Left renal cortex interstitium (tissue), 4 donors: ENCODE measurements around the gene DOK5. TPM values are rescaled to one million over a fixed set of nuclear protein-coding genes. Genes with fewer than 3 reads are reported as not detected.
"Not testable (repeated sequence)": the region's sequence is repeated elsewhere in the genome, so short reads cannot be mapped to it uniquely, and the experiment has no call there.

Experiments used
- DNase-seq, 4 donors: peaks; one replicate each; pipeline ENCODE4 v3.0.0-alpha.2; 2013; ENCODE audit warnings: low read depth in 4 of 4, low spot score in 2 of 4, missing footprints in 1 of 4
- polyA plus RNA-seq, 4 donors: library from polyadenylated mRNA; unstranded; fragments of 120-200 nt; gene quantifications; one replicate each; pipeline ENCODE4 v1.2.1, GENCODE V29; 2013; ENCODE audit not compliant: insufficient read length in 4 of 4

DOK5 gene
- polyA plus RNA-seq, 4 donors: 8.4 to 12.1 (median 8.6) TPM

DNA sequence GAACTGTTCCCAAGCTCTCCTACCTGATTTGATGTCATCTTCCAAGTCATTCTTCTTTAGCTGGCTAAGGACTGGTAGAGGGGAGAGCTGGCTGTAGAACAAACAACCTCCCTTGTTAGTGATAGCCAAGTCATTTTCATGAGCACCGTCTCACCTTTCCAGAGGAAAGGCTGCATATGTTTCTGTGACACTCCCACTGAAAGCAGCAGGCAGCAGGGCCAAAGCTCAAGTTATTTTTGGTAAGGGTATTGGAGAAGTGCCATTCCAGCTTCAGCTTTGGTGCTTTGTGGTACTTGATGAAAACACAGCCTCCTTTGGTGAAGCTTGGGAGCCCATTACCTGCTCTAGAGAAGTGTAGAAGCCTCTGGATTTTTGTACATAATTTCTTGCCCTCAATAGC, 5.4 kb upstream of the DOK5 start:
- no peak for DNase-seq

GRCh38 chr20:54470697-54471096, 4.7 kb upstream of the DOK5 start:
- DNase-seq: no peak

GRCh38 chr20:54472607-54473006, 2.8 kb upstream of the DOK5 start:
- DNase-seq: no peak

- no peak for DNase-seq
Measured at GRCh38 chr20:54473340-54473739, 2.1 kb upstream of the DOK5 start.

DNA sequence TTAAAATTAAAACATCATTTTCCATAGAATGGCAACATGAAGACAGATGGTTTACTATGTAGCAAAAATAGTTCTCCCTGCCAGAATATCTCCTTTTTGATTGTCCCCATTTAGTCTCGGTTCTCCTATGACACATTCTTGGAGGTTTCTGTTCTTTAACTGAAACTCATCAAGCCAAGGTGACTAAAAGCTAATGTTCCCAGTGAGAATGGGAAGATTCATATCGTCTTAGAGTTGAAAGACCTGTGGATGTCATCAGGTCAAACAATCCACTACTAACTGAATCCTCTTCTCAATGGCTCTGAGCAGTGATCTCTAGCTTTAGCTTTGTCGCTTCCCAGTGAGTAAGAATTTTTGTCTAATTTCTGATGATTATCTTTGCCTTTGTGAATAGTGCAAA, 1.3 kb upstream of the DOK5 start:
- DNase-seq: no peak

DNA sequence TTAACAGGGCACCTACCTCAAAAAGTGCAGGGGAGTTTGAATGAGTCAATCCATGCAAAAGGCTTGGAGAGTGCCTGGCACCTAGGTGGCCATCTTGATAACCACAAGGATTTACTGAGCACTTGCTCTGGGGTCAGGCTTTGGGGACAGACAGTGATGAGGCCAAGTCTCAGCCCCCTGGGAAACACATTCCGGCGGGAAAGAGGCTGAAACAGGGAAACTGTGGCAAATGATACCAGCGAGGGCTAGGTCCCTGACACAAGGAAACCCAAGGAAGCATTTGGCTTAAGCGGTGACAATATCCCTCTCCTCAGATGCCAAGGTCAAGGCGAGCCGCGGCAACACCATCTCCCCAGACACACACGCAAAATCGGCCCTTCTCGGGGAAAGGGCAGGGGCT, 527 bp upstream of the DOK5 start:
- peak in 2 of 4 donors; percentile 15 to 18 for DNase-seq

- DNase-seq: peak in 3 of 4 donors; percentile 14 to 25 (median 19)
Measured at GRCh38 chr20:54476169-54477009, 996 bp downstream of the DOK5 start.

DNA sequence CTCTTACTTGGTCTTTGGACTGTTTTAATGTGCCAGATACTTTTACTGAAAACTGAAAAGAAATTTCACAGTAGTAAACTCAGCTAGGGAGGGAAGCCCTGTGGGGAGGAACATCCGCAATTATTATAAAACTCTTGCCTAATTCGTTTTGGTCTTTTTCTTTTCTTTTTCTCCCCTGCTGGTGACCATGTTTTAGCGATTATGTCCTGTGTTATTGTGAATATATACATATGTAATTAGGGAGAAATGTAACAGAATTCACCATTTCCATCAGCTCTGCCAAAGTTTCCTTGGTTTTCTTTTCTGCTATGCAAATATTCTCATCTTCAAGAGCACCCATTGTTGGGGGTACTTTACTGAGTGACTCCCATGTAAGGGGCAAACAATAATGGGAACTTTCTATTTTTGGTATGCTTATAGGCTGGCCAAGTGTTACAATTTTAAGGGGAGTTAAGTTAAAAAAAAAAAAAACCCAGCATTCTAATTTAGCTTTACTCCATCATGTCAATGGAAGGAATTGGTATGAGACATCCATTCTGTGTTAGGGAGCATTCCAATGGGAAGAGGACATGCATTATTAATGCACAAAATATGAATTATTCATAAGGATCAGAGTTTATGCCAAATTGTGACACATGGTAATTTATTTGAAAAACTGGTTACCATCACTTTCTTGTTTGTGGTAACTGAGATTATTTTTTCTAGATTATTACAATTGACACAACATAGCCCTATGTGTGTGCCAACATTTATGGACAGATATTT, 2.0 kb downstream of the DOK5 start:
- no peak for DNase-seq

DNA sequence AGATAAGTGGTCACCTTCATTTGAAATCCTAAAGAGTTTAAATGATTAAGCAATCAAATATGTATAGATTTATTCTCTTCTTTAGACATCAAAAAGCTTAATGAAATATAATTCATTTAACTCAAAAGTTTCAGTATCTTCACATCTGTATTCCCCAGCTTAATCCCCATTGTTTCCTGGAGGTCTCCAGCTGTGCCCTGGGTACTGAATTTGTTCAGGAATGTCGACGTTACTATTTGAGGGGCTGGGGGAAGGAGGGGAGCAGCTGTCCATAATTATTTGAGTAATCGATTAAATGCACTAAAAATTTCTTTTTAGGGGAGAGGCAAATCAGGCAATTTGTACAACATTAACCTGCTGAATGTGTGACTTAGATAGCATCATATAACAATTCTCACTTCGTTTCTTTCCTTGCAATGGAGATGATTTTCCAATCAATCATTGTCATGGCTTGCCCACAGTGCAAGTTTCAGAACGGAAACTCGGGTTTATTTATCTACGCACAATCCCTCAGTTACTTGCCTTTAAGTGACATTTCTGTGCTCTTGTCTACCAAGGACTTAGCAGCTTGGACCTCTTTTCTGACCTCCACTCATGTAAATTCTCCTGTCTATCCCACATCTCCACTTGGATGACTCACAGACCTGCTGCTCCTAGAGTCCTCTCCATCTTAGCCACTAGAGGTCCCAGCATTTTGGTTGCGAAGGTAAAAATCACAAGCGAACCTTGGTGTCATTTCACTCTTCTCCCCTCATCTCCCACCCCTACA, 3.9 kb downstream of the DOK5 start:
- no peak for DNase-seq

- not testable (repeated sequence) for DNase-seq
Measured at GRCh38 chr20:54479937-54480336, 4.5 kb downstream of the DOK5 start.

GRCh38 chr20:54481442-54481841, 6.0 kb downstream of the DOK5 start:
- no peak for DNase-seq

GRCh38 chr20:54485631-54486030, 10.2 kb downstream of the DOK5 start:
- no peak for DNase-seq

- no peak for DNase-seq
Measured at GRCh38 chr20:54486585-54486984, 11.2 kb downstream of the DOK5 start.

DNA sequence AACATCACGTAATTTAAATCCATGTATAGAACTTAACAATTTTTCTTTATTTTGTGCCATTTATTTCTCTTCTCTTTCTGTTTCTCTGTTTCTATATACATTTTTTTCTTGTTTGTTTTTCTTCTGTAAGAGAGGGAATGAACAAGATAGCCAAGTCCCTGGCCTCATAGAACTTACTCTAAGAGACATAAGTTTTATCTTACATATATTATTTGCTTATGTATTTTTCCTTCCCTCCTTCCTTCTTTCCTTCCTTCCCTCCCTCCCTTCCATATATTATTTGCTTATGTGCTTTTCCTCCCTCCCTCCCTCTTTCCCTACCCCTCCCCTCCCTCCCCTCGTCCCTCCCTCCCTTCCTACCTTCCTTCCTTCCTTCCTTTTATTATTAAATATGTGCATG, 13.0 kb downstream of the DOK5 start:
- DNase-seq: no peak

- no peak for DNase-seq
Measured at GRCh38 chr20:54491506-54491905, 16.1 kb downstream of the DOK5 start.

GRCh38 chr20:54494303-54495006, 19.1 kb downstream of the DOK5 start:
- no peak for DNase-seq

GRCh38 chr20:54497931-54498718, 22.7 kb downstream of the DOK5 start:
- no peak for DNase-seq

DNA sequence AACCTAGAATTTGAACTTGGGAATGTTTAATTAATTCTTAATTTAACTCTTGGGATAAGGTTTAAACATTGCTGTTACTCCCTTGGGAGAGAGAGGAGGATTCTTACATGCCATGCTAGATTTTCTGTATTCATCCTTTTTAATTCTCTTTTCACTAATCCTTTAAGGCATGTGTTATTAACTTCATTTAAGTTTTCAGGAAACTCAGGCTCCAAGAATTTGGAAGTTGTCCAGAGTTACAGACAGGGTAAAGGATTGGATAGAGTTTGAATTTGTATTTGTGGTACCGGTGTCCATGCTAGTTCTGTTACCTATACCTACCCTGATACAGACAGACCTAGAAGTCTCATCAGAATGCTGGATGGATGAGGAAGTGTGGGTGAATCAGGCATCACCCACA, 23.7 kb downstream of the DOK5 start:
- no peak for DNase-seq

DNA sequence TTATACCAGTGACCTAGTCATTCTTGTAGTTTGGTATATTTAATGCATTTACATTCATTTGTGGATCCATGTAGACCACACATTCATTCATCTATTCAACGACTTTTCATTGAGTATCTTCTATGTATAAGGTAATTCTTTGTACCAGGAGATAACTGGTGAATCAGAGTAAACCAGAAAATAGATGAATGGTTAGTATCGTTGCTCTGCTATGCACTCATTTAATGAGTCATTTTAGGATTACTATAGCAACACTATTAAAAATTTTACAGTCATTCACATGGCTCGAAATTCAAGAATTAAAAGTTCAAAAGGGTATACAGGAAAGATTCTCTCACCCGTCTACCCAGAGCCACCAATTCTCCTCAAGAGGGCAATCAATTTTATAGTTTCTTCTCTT, 26.8 kb downstream of the DOK5 start:
- DNase-seq: no peak

DNA sequence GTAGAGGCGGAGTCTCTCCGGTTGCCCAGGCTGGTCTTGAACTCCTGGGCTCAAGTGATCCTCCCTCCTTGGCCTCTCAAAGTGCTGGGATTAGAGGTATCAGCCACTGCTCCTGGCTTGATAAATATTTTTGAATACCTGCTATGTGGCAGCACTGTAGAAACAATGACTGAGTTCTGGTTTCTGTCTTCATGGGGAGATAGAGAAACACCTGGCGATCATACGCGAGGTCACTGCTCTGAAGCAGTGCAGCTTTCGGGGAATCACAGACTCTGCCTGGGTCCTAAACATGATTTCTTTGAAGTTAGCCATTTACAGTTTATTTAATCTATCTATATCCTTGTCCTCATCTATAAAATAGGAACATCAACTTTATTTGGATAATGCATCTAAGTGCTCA, 31.2 kb downstream of the DOK5 start:
- no peak for DNase-seq
